ENCODE results near the gene EYS. TPM values are rescaled to one million over a fixed set of nuclear protein-coding genes. Genes with fewer than 3 reads are reported as not detected.

Gene EYS
- total RNA-seq, 1 donor from 2014 or later = 0.41 TPM

GRCh38 chr6:63731930-63732329 lies 1975.1 kb downstream of the EYS start:
- DNase-seq (ENCODE audit: extremely low read depth, low read depth, low spot score) = no peak

- DNase-seq (ENCODE audit: extremely low read depth, low read depth, low spot score) = no peak
These were observed 1976.7 kb downstream of the EYS start for GRCh38 chr6:63730311-63730710.

GRCh38 chr6:63724721-63725120 lies 1982.3 kb downstream of the EYS start:
- DNase-seq (ENCODE audit: extremely low read depth, low read depth, low spot score) = no peak

GRCh38 chr6:63721181-63721580 lies 1985.8 kb downstream of the EYS start:
- no peak for DNase-seq (ENCODE audit: extremely low read depth, low read depth, low spot score)

- DNase-seq (ENCODE audit: extremely low read depth, low read depth, low spot score) = no peak
These were observed 1990.9 kb downstream of the EYS start for GRCh38 chr6:63716169-63716568.

- DNase-seq (ENCODE audit: extremely low read depth, low read depth, low spot score) = no peak
These were observed 1992.9 kb downstream of the EYS start for GRCh38 chr6:63714091-63714490.

GRCh38 chr6:63713332-63713731 lies 1993.7 kb downstream of the EYS start:
- no peak for DNase-seq (ENCODE audit: extremely low read depth, low read depth, low spot score)

GRCh38 chr6:63709148-63709547 lies 1997.9 kb downstream of the EYS start:
- no peak for DNase-seq (ENCODE audit: extremely low read depth, low read depth, low spot score)

GRCh38 chr6:63708631-63709030 lies 1998.4 kb downstream of the EYS start:
- no peak for DNase-seq (ENCODE audit: extremely low read depth, low read depth, low spot score)

- DNase-seq (ENCODE audit: extremely low read depth, low read depth, low spot score) = no peak
These were observed 2000.4 kb downstream of the EYS start for GRCh38 chr6:63706630-63707029.

- no peak for DNase-seq (ENCODE audit: extremely low read depth, low read depth, low spot score)
These were observed 2001.3 kb downstream of the EYS start for GRCh38 chr6:63705707-63706106.

GRCh38 chr6:63690221-63690620 lies 2016.8 kb downstream of the EYS start:
- DNase-seq (ENCODE audit: extremely low read depth, low read depth, low spot score) = no peak

- DNase-seq (ENCODE audit: extremely low read depth, low read depth, low spot score) = no peak
These were observed 2017.6 kb downstream of the EYS start for GRCh38 chr6:63689421-63689820.

- DNase-seq (ENCODE audit: extremely low read depth, low read depth, low spot score) = no peak
These were observed 2021.3 kb downstream of the EYS start for GRCh38 chr6:63685446-63686379.

GRCh38 chr6:63683071-63683603 lies 2023.9 kb downstream of the EYS start:
- no peak for DNase-seq (ENCODE audit: extremely low read depth, low read depth, low spot score)

- no peak for DNase-seq (ENCODE audit: extremely low read depth, low read depth, low spot score)
These were observed 2029.7 kb downstream of the EYS start for GRCh38 chr6:63677282-63677681.

GRCh38 chr6:63676412-63677114 lies 2030.5 kb downstream of the EYS start:
- no peak for DNase-seq (ENCODE audit: extremely low read depth, low read depth, low spot score)

GRCh38 chr6:63675138-63675537 lies 2031.9 kb downstream of the EYS start:
- no peak for DNase-seq (ENCODE audit: extremely low read depth, low read depth, low spot score)

- no peak for DNase-seq (ENCODE audit: extremely low read depth, low read depth, low spot score)
These were observed 2032.4 kb downstream of the EYS start for GRCh38 chr6:63674635-63675034.

GRCh38 chr6:63673692-63674091 lies 2033.3 kb downstream of the EYS start:
- DNase-seq (ENCODE audit: extremely low read depth, low read depth, low spot score) = no peak

GRCh38 chr6:63672582-63673129 lies 2034.4 kb downstream of the EYS start:
- DNase-seq (ENCODE audit: extremely low read depth, low read depth, low spot score) = no peak

Data from glomerular endothelial cell (primary cell).